NCI-H1930 (cell line): ENCODE data around the gene BAHD1.
A peak's percentile ranks its signal among the peaks of the same experiment; 100 is the strongest.

ENCODE experiments used
- DNase-seq, 2 experiments: peaks; one replicate each; lab custom pipeline; 2025; lab: John Stamatoyannopoulos, UW

The BAHD1 gene

GRCh38 chr15:40498891-40499290 lies 58.1 kb downstream of the BAHD1 start:
- no peak for DNase-seq

DNA sequence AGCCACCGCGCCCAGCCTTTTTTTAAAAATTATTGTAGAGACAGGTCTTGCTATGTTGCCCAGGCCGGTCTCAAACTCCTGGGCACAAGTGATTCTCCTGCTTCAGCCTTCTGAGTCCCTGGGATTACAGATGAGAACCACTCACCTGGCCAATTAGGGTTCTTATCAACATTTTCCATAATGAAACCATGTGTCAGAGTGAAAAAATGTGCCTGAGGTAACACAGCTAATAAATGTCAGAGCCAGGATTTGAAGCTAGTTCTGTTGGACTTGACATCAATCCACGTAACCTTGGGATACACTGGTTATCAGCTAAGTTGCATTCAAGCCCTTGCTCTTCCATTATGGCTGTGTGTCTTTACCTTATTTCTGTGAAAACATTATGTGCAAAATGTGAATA lies 59.2 kb downstream of the BAHD1 start:
- no peak for DNase-seq

GRCh38 chr15:40500568-40501330 lies 60.0 kb downstream of the BAHD1 start:
- DNase-seq = no peak

DNA sequence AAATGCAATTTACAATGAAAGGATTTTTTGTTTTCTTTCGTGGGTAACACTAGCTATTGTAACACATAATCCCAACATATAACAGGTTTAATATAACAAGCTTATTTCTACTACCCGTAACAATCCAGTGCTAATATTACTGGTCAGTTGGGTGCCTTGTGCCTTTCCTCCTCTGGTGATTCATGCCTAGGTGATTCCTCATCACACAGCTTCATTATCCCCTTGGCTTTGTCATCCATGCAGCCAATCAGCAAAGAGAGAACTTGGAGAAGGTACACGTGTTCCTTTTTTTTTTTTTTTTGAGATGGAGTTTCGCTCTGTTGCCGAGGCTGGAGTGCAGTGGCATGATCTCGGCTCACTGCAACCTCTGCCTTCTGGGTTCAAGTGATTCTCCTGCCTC lies 60.7 kb downstream of the BAHD1 start:
- no peak for DNase-seq

- DNase-seq = peak; percentile 69 to 83
These were observed 66.3 kb downstream of the BAHD1 start for GRCh38 chr15:40506964-40507571.

- no peak for DNase-seq
These were observed 67.5 kb downstream of the BAHD1 start for GRCh38 chr15:40508216-40508615.

GRCh38 chr15:40510201-40510600 lies 69.4 kb downstream of the BAHD1 start:
- DNase-seq = no peak

DNA sequence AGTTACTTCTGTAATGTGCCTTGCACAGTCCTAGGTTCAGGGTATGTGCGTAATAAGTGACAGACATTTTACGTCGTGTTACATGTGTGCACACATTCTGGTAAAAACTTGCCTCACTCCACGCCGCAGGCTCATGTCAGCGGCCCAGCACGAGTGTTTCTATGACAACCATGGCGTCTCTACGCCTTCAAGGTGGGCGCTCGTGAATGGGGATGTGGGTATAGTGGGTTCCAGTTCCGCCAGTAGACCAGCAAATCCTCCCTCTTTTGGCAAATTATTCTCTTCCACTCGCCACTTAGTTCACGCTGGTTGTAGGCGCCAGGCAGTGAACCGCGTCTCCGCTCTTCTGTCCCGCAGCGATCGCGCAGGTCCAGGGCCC lies 70.3 kb downstream of the BAHD1 start:
- no peak for DNase-seq

GRCh38 chr15:40511472-40512133 lies 70.8 kb downstream of the BAHD1 start:
- DNase-seq = peak in 1 of 2 experiments; percentile 21

DNA sequence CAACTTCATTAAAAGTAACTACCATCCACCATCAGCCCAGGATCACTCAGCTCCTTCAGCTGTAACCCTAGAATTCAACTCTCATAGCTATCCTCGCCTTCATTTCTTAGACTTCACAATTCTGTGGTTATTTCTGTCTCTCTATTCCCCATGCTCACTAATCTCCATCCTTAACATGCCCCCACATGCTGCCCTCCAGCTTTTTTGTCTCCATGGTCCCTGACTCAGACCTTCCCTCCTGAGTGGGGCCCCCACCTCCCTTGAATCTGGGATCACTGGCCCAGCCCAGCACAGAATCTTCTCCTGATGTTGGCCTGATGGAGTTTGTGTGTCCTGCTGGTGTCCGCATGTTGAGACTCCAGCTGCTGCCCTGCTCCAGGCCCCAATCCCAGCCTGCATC lies 71.7 kb downstream of the BAHD1 start:
- DNase-seq = no peak

DNA sequence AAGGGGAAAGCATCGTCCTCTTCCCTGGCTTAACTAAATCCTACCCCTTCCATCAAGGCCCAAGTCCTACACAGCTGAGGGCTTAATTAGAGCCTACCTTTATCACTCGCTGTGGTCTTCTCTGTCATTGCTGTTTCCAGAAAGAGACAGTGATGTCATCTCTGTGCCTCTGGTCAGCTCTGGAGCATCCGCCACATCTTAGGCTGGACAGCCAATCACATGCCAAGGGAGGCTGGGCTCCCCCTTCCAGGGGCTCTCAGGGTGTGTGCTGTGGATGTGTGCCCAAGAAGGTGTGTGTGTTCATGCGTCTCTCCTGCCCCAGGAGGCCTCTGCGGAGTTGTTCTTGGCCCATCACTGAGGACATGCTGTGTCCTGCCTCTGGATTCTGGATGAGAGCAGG lies 72.9 kb downstream of the BAHD1 start:
- DNase-seq = no peak

DNA sequence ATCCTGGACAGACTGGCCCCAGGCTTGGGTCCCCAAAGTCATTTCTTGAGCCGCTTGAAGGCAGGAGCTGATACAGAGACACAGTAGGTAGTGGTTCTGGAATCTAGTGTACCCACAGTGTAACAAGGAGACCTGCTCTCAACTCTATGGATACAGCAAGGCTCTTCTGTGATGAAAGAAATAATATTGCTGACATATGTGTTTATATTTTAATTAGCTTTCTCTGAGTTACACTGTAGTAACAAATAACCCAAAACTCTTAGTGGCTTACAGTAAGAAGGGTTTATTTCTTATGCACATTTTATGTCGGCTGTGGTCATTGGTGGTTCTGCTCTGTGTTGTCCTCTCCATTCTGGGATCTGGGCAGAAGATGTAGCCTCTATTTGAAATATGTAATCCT lies 75.6 kb downstream of the BAHD1 start:
- DNase-seq = no peak
